Measurements from ENCODE around the gene SLC9A3.

The SLC9A3 gene

GRCh38 chr5:424301-425110 is 99.7 kb downstream of the SLC9A3 start:
- no peak for DNase-seq

GRCh38 chr5:423626-424261 is 100.5 kb downstream of the SLC9A3 start:
- DNase-seq = no peak

GRCh38 chr5:423233-423565 is 101.0 kb downstream of the SLC9A3 start:
- no peak for DNase-seq

- no peak for DNase-seq
Measured at GRCh38 chr5:422323-423232, 101.7 kb downstream of the SLC9A3 start.

GRCh38 chr5:421901-422300 is 102.3 kb downstream of the SLC9A3 start:
- DNase-seq = no peak

- DNase-seq = no peak
Measured at GRCh38 chr5:421287-421880, 102.9 kb downstream of the SLC9A3 start.

- no peak for DNase-seq
Measured at GRCh38 chr5:420632-421286, 103.5 kb downstream of the SLC9A3 start.
